Measurements from ENCODE around the gene GPAM. TPM values are rescaled to one million over a fixed set of nuclear protein-coding genes. Genes with fewer than 3 reads are reported as not detected.

Gene GPAM
- polyA plus RNA-seq, 3 donors, result 0.37 to 1.3 (median 0.59) TPM

- H3K27ac ChIP-seq (ENCODE audit: low read depth in 1 of 2, low read length in 2 of 2), result no peak overlapping the region
- Mint-ChIP-seq H3K9me3 (peaks cover 0 to 3% (median 0%) of the 10 kb centered on the region in 7 donors), H3K4me1 (no peaks in the 10 kb centered on the region), H3K36me3 (no peaks in the 10 kb centered on the region), H3K27ac (no peak overlapping the region), H3K4me3 (peak overlapping the region in 1 of 2 donors; percentile 48), H3K27me3 (ENCODE audit: low read depth in 3 of 3) (peaks cover 29 to 63% (median 39%) of the 10 kb centered on the region in 3 donors)
- no peak overlapping the region for H2AFZ ChIP-seq (ENCODE audit: insufficient read depth, low read depth, low read length, poor library complexity, severe bottlenecking)
- H3K4me1 ChIP-seq (ENCODE audit: control insufficient read depth in 1 of 2, insufficient read depth in 2 of 2, low read length in 2 of 2), result no peaks in the 10 kb centered on the region
- no peaks in the 10 kb centered on the region for H3K36me3 ChIP-seq (replicated peaks in 1 of 2; ENCODE audit: control insufficient read depth in 1 of 2, insufficient read depth in 2 of 2, low read length in 2 of 2)
- no peak overlapping the region for H3K4me3 ChIP-seq (replicated peaks in 1 of 3; ENCODE audit: low read depth in 2 of 3, low read length in 3 of 3)
- 94% methylated on average over 3 of the region's 6 CpGs for WGBS (ENCODE audit: insufficient coverage)
- H4K20me1 ChIP-seq (ENCODE audit: insufficient read depth, low read length), result no peaks in the 10 kb centered on the region
- DNase-seq, result no peak
- intact Hi-C loops (cut with micrococcal nuclease), result no loop called here
- H3K27me3 ChIP-seq (ENCODE audit: control insufficient read depth in 2 of 2, insufficient read depth in 2 of 2, low read length in 2 of 2), result peaks cover 23 to 65% of the 10 kb centered on the region in 2 donors
- H3K79me2 ChIP-seq (ENCODE audit: insufficient read depth, low read length), result no peaks in the 10 kb centered on the region
- H3K4me2 ChIP-seq (replicated peaks; ENCODE audit: extremely low read depth, low read length, poor library complexity, severe bottlenecking), result no peak overlapping the region
- no peak for TF ChIP-seq CTCF (IDR thresholded peaks at IDR 0.05)
- H3K9ac ChIP-seq (ENCODE audit: insufficient read depth, low read length, poor library complexity, severe bottlenecking), result no peak overlapping the region
- no peaks in the 10 kb centered on the region for H3K9me3 ChIP-seq (replicated peaks in 1 of 2; ENCODE audit: control insufficient read depth in 1 of 2, insufficient read depth in 1 of 2, low read length in 2 of 2)
Observed at GRCh38 chr10:112208997-112209396, 25.4 kb upstream of the GPAM start.

GRCh38 chr10:112208292-112208691 is 24.7 kb upstream of the GPAM start:
- intact Hi-C loops (cut with micrococcal nuclease), result no loop called here
- Mint-ChIP-seq H3K9me3 (peaks cover 0 to 3% (median 0%) of the 10 kb centered on the region in 7 donors), H3K27me3 (ENCODE audit: low read depth in 3 of 3) (peaks cover 29 to 60% (median 36%) of the 10 kb centered on the region in 3 donors), H3K36me3 (no peaks in the 10 kb centered on the region), H3K4me3 (no peak overlapping the region), H3K4me1 (no peaks in the 10 kb centered on the region), H3K27ac (no peak overlapping the region)
- H3K4me2 ChIP-seq (replicated peaks; ENCODE audit: extremely low read depth, low read length, poor library complexity, severe bottlenecking), result no peak overlapping the region
- peaks cover 20 to 60% of the 10 kb centered on the region in 2 donors for H3K27me3 ChIP-seq (ENCODE audit: control insufficient read depth in 2 of 2, insufficient read depth in 2 of 2, low read length in 2 of 2)
- no peaks in the 10 kb centered on the region for H3K4me1 ChIP-seq (ENCODE audit: control insufficient read depth in 1 of 2, insufficient read depth in 2 of 2, low read length in 2 of 2)
- H2AFZ ChIP-seq (ENCODE audit: insufficient read depth, low read depth, low read length, poor library complexity, severe bottlenecking), result no peak overlapping the region
- DNase-seq, result no peak
- no peaks in the 10 kb centered on the region for H4K20me1 ChIP-seq (ENCODE audit: insufficient read depth, low read length)
- no peak overlapping the region for H3K27ac ChIP-seq (ENCODE audit: low read depth in 1 of 2, low read length in 2 of 2)
- H3K9ac ChIP-seq (ENCODE audit: insufficient read depth, low read length, poor library complexity, severe bottlenecking), result no peak overlapping the region
- TF ChIP-seq CTCF (IDR thresholded peaks at IDR 0.05), result no peak
- no peaks in the 10 kb centered on the region for H3K36me3 ChIP-seq (replicated peaks in 1 of 2; ENCODE audit: control insufficient read depth in 1 of 2, insufficient read depth in 2 of 2, low read length in 2 of 2)
- H3K4me3 ChIP-seq (replicated peaks in 1 of 3; ENCODE audit: low read depth in 2 of 3, low read length in 3 of 3), result no peak overlapping the region
- no peaks in the 10 kb centered on the region for H3K79me2 ChIP-seq (ENCODE audit: insufficient read depth, low read length)
- WGBS (ENCODE audit: insufficient coverage), result 67% methylated on average over 1 of the region's 4 CpGs
- H3K9me3 ChIP-seq (replicated peaks in 1 of 2; ENCODE audit: control insufficient read depth in 1 of 2, insufficient read depth in 1 of 2, low read length in 2 of 2), result no peaks in the 10 kb centered on the region

All from CD14-positive monocyte (primary cell).